Measurements from ENCODE around the gene CDC20.

CDC20 gene

GRCh38 chr1:43358746-43359693, at the start of gene CDC20:
Gene CDC20 (plus strand): TSS chr1:43358981. CDS start chr1:43359216, 235 bp downstream.
- peak; percentile 99 for DNase-seq

- no peak for DNase-seq
Observed at GRCh38 chr1:43309405-43310025, 49.3 kb upstream of the CDC20 start.

GRCh38 chr1:43311521-43311920, 47.3 kb upstream of the CDC20 start:
- DNase-seq = no peak

GRCh38 chr1:43312212-43312623, 46.6 kb upstream of the CDC20 start:
- no peak for DNase-seq

DNA sequence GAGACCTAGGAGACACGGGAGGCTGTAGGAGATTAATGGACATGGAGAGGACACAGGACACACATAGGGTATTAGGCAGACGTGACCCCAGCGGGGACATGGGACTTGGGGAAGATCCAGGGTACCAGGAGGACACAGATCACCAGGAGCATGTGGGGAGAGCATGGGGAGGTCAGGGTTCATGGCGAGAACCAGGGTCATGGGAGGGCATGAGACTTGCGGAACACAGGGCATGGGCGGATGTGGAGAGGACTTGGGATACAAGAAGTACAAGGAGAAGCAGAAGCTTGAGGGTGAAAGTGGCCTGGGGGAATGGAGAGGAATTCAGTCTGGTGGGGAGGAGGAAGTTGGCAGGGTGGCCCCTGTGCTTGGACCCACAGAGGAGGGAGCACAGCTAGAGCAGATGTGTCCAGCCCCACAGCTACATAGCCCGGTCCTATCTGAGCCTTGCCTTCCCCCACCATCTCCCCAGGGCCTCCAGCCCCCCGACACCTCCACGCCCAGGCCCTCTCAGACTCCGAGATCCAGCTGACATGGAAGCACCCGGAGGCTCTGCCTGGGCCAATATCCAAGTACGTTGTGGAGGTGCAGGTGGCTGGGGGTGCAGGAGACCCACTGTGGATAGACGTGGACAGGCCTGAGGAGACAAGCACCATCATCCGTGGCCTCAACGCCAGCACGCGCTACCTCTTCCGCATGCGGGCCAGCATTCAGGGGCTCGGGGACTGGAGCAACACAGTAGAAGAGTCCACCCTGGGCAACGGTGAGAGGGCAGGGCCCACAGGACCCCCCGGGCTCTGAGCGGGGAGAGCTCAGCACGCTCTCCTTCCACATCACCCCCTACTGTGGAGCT, 45.9 kb upstream of the CDC20 start:
- DNase-seq = no peak

DNA sequence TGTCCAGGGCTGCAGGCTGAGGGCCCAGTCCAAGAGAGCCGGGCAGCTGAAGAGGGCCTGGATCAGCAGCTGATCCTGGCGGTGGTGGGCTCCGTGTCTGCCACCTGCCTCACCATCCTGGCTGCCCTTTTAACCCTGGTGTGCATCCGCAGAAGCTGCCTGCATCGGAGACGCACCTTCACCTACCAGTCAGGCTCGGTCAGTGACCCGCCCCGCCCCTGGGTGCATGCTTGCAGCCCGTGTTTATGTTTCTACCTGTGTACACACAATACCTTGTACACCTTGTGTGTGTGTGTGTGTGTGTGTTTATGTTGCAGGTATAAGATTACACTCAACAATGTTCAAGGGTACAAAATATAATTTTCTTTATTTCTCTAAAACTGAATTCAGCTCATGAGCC, 45.0 kb upstream of the CDC20 start:
- no peak for DNase-seq

DNA sequence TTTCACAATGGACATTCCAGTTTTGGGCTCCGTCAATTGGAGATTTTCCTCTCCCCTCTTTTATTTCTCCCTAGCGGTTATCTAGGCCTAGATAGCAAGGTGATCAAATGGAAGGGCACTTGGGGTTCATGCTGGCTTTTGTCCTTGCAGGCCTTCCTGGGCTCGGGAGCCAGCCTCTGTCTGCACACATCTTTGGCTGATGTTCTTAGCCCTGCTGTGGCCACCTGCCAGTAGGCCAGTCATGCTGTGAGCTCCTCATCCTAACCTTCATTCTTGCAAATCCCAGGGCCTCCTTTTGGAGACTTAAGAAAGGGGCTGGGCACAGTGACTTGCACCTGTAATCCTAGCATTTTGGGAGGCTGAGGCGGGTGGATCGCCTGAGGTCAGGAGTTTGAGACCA, 44.5 kb upstream of the CDC20 start:
- DNase-seq = no peak

DNA sequence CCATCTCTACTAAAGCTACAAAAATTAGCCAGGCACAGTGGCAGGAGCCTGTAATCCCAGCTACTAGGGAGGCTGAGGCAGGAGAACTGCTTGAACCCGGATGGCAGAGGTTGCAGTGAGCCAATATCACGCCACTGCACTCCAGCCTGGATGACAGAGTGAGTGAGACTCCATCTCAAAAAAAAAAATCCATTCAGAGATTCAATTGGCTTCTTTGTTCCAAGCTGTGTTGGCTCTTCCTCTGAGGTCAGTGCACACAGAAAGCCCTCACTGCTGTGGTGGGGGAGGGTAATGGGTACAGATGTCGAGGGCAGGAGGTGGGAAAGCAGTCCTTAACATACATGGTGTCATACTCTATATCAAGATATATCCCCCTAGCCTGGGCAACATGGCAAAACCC, 43.3 kb upstream of the CDC20 start:
- no peak for DNase-seq

DNA sequence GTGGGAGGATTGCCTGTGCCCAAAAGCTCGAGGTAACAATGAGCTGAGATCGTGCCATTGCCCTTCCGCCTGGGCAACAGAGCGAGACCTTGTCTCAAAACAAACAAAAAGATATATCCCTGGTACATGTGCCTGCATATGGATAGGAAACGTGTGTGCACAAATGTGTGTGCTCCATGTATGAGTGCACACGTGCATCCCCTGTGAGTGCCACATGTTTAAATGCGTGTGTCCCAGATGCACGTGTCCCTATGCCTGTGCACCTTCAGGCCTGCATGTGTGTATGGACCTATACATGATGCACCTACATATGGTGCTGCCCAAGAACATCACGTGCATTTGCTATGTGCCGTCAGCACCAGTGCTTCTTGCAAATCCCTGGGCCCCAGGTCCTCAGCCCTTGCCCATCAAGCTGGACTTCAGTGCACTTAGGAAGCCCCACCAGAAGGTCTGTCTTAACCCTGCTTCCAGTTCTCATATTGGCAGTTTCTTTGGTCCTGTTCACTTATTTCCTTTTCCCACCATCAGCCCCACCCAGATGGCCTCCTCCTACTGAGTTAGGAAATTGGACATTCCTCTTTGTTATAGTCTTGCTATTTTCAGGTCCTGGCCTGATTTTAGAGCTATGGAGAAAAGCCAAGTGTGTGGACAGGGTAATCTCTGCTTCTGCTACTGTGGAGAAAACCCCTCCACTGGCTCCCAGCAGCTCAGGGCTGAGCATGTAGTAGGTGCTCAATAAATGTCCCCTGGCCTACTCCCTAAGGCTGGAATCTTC, 42.6 kb upstream of the CDC20 start:
- DNase-seq = no peak

DNA sequence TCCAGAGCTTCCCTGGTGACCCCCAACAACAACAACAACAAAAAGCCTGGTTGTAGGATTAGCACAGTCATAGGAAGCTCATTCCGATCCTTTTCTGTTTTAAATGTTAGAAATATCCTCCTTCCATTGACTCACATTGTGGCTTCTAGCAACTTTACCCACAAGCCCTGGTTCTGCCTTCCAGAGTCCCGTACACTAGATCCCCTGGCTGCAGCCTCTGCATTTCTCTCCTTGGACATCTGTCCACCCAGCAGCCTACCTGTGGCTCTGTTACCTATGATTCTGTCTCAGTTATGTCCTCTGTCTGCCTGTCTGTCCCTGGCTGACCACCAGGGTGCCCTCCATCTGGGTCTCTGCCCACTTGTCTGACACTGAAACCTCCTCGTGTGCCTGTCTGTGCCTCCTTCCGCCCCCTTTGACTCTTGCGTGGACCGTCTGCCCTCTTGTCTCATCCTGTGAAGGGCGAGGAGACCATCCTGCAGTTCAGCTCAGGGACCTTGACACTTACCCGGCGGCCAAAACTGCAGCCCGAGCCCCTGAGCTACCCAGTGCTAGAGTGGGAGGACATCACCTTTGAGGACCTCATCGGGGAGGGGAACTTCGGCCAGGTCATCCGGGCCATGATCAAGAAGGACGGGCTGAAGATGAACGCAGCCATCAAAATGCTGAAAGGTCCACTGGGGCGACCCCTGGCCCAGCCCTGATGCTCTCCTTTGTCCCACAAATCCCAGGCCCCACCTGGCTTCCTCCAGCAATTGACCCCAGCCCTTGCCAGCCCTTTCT, 41.9 kb upstream of the CDC20 start:
- no peak for DNase-seq

GRCh38 chr1:43317817-43318471, 40.8 kb upstream of the CDC20 start:
- DNase-seq = no peak

- DNase-seq = no peak
Observed at GRCh38 chr1:43318831-43319230, 40.0 kb upstream of the CDC20 start.

DNA sequence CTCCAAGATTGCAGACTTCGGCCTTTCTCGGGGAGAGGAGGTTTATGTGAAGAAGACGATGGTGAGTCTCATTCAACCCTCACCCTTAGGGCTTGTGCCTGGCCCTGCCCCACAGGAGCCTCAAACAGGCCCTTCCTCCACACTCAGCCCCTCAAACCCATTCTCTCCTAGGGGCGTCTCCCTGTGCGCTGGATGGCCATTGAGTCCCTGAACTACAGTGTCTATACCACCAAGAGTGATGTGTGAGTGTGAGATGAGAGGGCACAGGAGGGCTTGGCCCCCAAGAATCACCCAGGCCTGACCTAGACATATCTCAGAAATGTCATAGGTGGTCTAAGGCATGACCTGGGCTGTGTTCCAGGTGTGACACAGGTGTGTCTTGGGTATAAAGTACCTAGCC, 39.5 kb upstream of the CDC20 start:
- no peak for DNase-seq

GRCh38 chr1:43319766-43320165, 39.0 kb upstream of the CDC20 start:
- DNase-seq = no peak

DNA sequence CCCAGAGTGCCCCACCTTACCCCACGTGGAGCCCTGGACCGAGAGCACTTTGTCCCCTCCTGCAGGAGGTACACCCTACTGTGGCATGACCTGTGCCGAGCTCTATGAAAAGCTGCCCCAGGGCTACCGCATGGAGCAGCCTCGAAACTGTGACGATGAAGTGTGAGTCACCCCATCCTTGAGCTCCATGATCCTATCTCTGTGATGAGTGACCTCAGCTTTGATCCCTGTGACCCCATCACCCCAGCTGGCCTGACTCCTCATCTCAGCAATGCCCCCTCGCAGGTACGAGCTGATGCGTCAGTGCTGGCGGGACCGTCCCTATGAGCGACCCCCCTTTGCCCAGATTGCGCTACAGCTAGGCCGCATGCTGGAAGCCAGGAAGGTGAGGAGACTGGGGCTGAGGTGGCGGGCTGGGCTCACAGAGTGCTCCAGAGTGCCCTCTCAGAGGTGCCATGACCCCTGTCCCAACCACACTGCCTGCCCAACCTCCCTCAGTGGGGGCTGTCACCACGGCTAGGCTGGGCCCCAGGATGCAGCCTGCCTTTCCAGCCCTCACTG, 37.4 kb upstream of the CDC20 start:
- no peak for DNase-seq

DNA sequence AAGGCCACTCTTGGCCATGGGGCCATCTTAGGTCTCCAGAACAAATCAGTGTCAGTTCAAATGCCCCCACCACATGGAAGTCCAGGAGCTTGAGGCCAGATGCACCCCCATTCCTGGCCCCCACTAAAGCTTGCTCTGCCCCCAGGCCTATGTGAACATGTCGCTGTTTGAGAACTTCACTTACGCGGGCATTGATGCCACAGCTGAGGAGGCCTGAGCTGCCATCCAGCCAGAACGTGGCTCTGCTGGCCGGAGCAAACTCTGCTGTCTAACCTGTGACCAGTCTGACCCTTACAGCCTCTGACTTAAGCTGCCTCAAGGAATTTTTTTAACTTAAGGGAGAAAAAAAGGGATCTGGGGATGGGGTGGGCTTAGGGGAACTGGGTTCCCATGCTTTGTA, 36.3 kb upstream of the CDC20 start:
- no peak for DNase-seq

DNA sequence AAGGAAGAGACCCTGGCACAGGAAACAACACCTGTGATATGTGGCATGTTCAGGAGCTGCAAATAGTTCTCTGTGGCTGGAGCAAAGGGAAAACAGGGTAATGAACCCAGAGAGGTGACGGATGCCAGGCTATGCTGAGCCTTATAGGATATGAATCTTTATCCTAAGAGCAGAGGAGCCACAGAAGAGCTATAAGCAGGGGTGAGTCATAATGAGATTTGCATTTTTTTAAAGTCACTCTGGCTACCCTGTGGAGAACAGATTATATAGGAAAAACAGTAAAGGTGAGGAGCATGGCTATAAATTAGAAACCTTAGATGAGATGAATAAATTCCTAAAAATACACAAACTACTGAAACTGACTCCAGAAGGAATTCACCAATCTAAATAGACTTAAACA, 34.0 kb upstream of the CDC20 start:
- no peak for DNase-seq

DNA sequence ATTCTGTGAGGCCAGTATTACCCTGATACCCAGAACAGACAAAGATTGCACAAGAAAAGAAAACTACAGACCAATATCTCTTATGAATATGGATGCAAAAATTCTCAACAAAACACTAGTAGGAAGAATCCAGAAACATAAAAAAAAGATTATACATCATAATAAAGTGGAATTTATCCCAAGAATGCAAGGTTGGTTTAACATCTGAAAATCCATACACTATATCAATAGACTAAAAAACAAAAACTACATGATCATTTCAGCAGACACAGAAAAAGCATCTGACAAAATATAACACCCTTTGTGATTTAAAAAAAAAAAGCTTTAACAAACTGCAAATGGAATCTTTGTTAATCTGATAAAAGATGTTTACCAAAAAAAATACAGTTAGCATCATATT, 33.4 kb upstream of the CDC20 start:
- DNase-seq = no peak

- no peak for DNase-seq
Observed at GRCh38 chr1:43327549-43328292, 31.1 kb upstream of the CDC20 start.

Data from DMS153 (cell line).